Calu3 (cell line): ENCODE results near the gene CHRNE. TPM values are rescaled to one million over a fixed set of nuclear protein-coding genes. Genes with fewer than 3 reads are reported as not detected.

ENCODE experiments used
- BruUV-seq: library from RNA; stranded (reverse); fragments of 400-500 nt; replicated peaks from 2 replicates; lab custom pipeline; 2021; lab: Mats Ljungman, UMichigan
- CTCF ChIA-PET: fragments of 300-600 bp; sonication (Branson Sonifier 250); formaldehyde crosslinking; loops from one replicate; lab custom pipeline; 2022; ENCODE audit warnings: antibody characterized with exemption; lab: Charles Lee
- DNase-seq: peaks from one replicate; pipeline ENCODE4 v3.0.0; 2022
- H3K27ac Mint-ChIP-seq: one replicate; pipeline ENCODE4 v1.8.0; 2022; ENCODE audit warnings: mixed read lengths; ENCODE audit not compliant: unreplicated experiment
- H3K27me3 Mint-ChIP-seq: one replicate; pipeline ENCODE4 v1.8.0; 2022; ENCODE audit warnings: mixed read lengths; ENCODE audit not compliant: unreplicated experiment
- H3K36me3 Mint-ChIP-seq: one replicate; pipeline ENCODE4 v1.8.0; 2022; ENCODE audit warnings: mild to moderate bottlenecking, moderate library complexity, mixed read lengths; ENCODE audit not compliant: insufficient read depth, unreplicated experiment
- H3K4me1 Mint-ChIP-seq: one replicate; pipeline ENCODE4 v1.8.0; 2022; ENCODE audit warnings: mild to moderate bottlenecking, low read depth, mixed read lengths; ENCODE audit not compliant: unreplicated experiment
- H3K4me3 Mint-ChIP-seq: one replicate; pipeline ENCODE4 v1.8.0; 2022; ENCODE audit warnings: mild to moderate bottlenecking, low read depth, moderate library complexity, mixed read lengths; ENCODE audit not compliant: unreplicated experiment
- H3K9me3 Mint-ChIP-seq: one replicate; pipeline ENCODE4 v1.8.0; 2022; ENCODE audit warnings: low read depth, mixed read lengths; ENCODE audit not compliant: unreplicated experiment
- CTCF ChIP-seq: fragments of 200-600 bp; IDR thresholded peaks from one replicate; pipeline ENCODE4 v1.8.0; 2022; ENCODE audit warnings: antibody characterized with exemption; ENCODE audit not compliant: unreplicated experiment
- intact Hi-C: fragments of 100-400 bp; cut with micrococcal nuclease; formaldehyde crosslinking; loops from one replicate; pipeline ENCODE4 v1.10.0; 2022; ENCODE audit not compliant: unreplicated experiment
- total RNA-seq: library from RNA; stranded (reverse); gene quantifications from 2 replicates; pipeline ENCODE4 v1.2.3, GENCODE V29; 2022

Gene CHRNE
- total RNA-seq, 1 experiment from 2014 or later, result 0.19 TPM

DNA sequence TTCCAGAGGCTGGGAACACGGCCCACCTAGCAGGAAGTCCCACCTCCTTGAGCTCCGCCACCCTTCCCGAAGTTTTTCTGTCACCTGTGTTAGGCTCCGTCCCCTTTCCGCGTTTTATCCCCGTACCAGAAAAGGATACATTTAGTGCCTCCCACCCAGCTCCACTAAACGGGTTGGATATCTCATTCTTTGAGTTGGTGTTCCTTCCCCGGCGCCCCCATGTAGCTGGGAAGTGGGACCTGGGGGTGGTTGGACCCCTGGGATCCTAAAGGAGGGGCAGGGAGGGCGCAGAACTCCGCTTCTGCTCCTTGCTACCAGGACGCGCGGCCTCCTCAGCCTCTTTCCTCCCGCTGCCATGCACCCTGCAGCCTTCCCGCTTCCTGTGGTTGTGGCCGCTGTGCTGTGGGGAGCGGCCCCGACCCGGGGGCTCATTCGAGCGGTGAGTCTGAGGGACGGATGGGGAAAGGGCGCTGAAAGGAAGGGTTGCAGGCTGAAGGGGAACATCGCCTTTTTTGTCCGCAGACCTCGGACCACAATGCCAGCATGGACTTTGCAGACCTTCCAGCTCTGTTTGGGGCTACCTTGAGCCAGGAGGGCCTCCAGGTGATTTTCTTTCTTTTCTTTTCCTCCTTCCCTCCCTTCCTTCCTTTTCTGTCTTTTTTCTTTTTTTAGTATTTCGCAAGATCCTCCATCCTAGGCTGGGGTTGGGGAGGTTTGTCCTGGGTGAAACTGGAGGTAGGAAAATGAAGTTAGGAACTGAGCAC lies 37.8 kb upstream of the CHRNE start:
- intact Hi-C loops, result no loop called here
- H3K4me1 Mint-ChIP-seq, result peaks cover 29% of the 10 kb centered on the region
- no peak for TF ChIP-seq CTCF

DNA sequence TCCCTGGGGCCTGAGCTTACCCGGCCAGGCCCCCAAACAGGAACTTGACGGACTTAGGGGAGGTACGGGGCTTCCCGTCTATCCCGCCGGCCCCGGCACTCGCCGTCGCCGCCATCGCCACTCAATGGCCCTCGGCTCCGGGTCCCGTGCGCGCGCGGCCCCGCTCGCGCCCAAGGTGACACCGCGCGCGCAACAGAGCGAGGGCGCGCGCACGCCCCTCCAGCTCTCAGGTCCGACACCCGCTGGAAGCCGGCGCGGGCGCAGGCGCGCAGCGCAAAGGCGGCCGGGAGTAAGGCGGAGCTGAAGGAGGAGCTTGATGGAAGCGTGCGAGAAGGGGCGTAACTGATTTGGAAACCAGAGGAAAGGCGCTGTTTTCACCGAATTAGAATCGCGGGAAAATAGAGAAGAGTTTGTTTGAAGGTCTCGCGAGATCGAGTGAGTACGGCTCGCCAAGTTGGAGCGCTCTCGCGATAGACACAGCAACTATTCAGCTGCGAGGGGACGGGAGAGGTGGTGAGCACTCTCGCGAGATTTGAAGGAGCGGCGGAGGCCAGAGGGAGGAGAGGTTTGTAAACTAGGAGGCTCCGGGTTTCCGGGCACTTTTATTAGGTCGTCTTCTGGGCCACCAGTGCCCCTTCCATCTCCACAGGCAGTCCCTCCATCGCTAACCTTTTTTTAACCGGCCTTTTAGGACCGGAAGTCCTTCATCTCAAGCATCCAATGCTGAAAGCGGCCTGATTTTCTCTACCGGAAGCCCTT lies 37.1 kb upstream of the CHRNE start, which contains the start of the genes RNF167 and SLC25A11:
TSS of gene RNF167 (plus strand) at position 473 of the 759 bp plus-strand sequence. CDS start 642 bp downstream, outside the sequence.
TSS of gene SLC25A11 (minus strand) at position 251 of the 759 bp plus-strand sequence. CDS start at position 115, 136 bp downstream.
- CTCF ChIA-PET, result interaction anchor here (1.6 kb wide), 2 partner anchors 27 to 31 kb away, joined by 7 to 10 read pairs; partner anchors contain the start of gene SPAG7
- BruUV-seq, result no TSS peak
- Mint-ChIP-seq H3K36me3 (peaks cover 57% of the 10 kb centered on the region), H3K27me3 (no peaks in the 10 kb centered on the region), H3K4me1 (peaks cover 22% of the 10 kb centered on the region), H3K4me3 (peak within 1 kb of the TSS; percentile 91), H3K27ac (peak within 1 kb of the TSS; percentile 98), H3K9me3 (no peaks in the 10 kb centered on the region)
- TF ChIP-seq CTCF, result no peak
- intact Hi-C loops, result no loop called here
- DNase-seq, result peak; percentile 91

More for the DNA sequence above, 37.8 kb upstream of the CHRNE start:
- peak; percentile 66 for DNase-seq
- no peaks in the 10 kb centered on the region for H3K27me3 Mint-ChIP-seq
- H3K4me3 Mint-ChIP-seq, result peak overlapping the region; percentile 91
- no peaks in the 10 kb centered on the region for H3K9me3 Mint-ChIP-seq
- H3K27ac Mint-ChIP-seq, result peak overlapping the region; percentile 98
- TSS peak; percentile 84 for BruUV-seq
- peaks cover 64% of the 10 kb centered on the region for H3K36me3 Mint-ChIP-seq
- CTCF ChIA-PET, result interaction anchor here (1.6 kb wide), 2 partner anchors 27 to 31 kb away, joined by 7 to 10 read pairs; partner anchors contain the start of gene SPAG7

GRCh38 chr17:4939546-4939795 lies 36.6 kb upstream of the CHRNE start:
- peaks cover 19% of the 10 kb centered on the region for H3K4me1 Mint-ChIP-seq
- H3K36me3 Mint-ChIP-seq, result peaks cover 53% of the 10 kb centered on the region
- TF ChIP-seq CTCF, result no peak
- intact Hi-C loops, result no loop called here
- no peak overlapping the region for H3K27ac Mint-ChIP-seq
- peak; percentile 3 for DNase-seq
- no TSS peak for BruUV-seq
- peak overlapping the region; percentile 91 for H3K4me3 Mint-ChIP-seq
- CTCF ChIA-PET, result interaction anchor here (1.6 kb wide), 2 partner anchors 28 to 30 kb away, joined by 7 to 10 read pairs; partner anchors contain the start of gene SPAG7
- H3K27me3 Mint-ChIP-seq, result no peaks in the 10 kb centered on the region
- no peaks in the 10 kb centered on the region for H3K9me3 Mint-ChIP-seq

- peaks cover 55% of the 10 kb centered on the region for H3K36me3 Mint-ChIP-seq
- H3K27me3 Mint-ChIP-seq, result no peaks in the 10 kb centered on the region
- peak overlapping the region; percentile 91 for H3K4me3 Mint-ChIP-seq
- no peak overlapping the region for H3K27ac Mint-ChIP-seq
- TSS peak; percentile 9 for BruUV-seq
- TF ChIP-seq CTCF, result no peak
- CTCF ChIA-PET, result interaction anchor here (1.6 kb wide), 2 partner anchors 28 to 30 kb away, joined by 7 to 10 read pairs; partner anchors contain the start of gene SPAG7
- peaks cover 24% of the 10 kb centered on the region for H3K4me1 Mint-ChIP-seq
- no peaks in the 10 kb centered on the region for H3K9me3 Mint-ChIP-seq
- no peak for DNase-seq
- intact Hi-C loops, result no loop called here
These were observed 36.0 kb upstream of the CHRNE start for GRCh38 chr17:4938688-4939545.
